GM18858 (cell line): ENCODE data around the gene ROBO1.

Experiments
- ATAC-seq: cut with Tn5 transposase; IDR thresholded peaks from one replicate; pipeline ENCODE4 v1.9.1; 2021; ENCODE audit not compliant: unreplicated experiment

Gene ROBO1

DNA sequence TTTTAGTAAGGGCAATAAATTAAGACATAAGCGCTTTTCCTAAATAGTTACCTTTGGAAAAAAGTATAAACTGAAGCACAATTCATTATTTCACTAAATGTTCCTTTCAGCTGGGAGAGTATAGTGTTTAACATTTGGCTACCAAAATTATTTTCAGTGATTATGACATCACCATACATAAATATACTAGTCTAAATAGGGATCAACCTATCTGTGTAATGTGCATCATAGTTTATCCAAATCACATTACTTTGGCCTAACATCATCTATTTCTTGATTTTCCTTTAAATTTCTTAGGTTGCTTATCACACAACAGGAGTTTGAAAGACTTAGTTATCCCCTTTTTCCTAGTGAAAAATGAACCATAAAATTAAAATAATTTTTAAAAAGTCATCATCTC is 738.9 kb downstream of the ROBO1 start:
- ATAC-seq: no peak

DNA sequence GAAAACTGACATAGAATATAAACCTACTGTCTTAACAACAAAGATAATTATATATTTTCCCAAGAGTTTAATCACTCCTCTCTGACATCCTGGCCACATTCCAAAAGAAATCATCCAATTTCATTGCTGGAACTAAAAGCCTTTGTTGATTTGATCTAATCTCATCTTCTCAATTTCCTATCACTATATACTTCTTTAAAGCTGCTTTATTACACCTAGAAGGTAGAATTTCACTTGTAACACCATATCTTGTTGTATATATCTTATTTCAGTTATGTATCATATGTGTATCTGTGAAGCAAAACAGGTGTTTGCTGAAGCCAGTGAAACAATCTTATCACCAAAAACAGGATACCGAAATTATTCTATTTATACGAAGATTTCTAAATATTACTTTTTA is 740.2 kb downstream of the ROBO1 start:
- ATAC-seq: no peak

- no peak for ATAC-seq
Measured at GRCh38 chr3:79019924-79020173, 747.9 kb downstream of the ROBO1 start.

DNA sequence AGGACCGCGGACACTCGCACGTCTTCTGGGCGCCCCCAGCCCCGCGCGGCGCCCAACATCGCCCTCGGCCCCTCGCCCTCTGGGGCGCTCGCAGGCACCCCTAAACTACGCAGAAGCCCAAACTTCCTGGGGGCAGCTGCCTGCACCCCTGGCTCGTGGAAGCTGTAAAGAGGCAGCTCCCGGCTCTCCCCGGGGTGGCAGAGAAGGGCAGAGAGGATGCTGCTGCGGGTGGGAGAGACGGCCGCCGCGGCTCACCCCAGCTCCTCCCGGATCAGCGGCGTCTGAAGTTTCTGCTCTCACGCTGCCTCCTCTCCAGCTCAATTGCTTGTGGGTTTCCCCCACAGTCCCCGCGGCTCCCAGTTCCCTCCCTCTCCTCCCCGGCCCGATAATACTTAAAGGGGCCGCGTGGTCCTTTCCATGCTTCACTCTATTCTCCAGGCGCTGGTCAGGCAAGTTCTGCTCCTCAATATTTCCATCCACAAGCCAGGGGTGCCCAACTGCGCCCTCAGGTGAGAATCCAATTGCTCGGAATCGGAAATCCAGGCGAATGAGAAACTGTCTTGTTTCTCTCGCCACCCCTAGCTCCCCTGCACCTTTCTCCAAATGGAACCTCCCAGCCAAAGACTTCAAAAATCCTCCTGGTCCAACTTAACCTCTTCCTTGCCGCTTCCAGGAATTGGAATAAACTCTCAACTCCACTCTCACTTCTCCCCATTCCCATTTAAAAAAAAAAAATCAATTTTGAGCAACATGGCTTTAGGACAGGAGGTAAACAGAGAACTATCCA is 748.5 kb downstream of the ROBO1 start:
- peak; percentile 38 for ATAC-seq

- ATAC-seq: peak; percentile 30
Measured at GRCh38 chr3:79018671-79019136, 749.1 kb downstream of the ROBO1 start.

GRCh38 chr3:79018265-79018664 is 749.5 kb downstream of the ROBO1 start:
- ATAC-seq: no peak

GRCh38 chr3:79016587-79017376 is 751.0 kb downstream of the ROBO1 start:
- no peak for ATAC-seq

- ATAC-seq: no peak
Measured at GRCh38 chr3:79015854-79016253, 751.9 kb downstream of the ROBO1 start.

DNA sequence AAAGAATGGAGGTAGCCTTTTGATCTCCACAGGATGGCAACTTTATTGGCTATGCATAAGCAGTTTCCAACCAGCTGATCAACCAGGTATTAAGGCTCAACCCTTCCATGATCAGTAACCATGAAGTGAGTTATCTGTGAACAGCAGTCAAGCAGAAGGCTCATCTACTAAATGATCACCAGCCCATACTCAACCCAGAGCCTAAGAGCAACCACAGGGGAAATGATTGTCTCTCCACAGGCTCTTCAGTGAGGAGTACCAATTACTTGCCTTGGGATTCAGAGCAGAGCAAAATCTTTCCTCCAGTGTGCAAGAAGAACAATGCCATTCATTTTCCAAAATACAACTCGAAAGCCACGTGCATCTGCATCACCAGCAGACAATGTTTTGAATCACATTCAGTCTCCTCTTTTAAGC is 754.8 kb downstream of the ROBO1 start:
- ATAC-seq: no peak

DNA sequence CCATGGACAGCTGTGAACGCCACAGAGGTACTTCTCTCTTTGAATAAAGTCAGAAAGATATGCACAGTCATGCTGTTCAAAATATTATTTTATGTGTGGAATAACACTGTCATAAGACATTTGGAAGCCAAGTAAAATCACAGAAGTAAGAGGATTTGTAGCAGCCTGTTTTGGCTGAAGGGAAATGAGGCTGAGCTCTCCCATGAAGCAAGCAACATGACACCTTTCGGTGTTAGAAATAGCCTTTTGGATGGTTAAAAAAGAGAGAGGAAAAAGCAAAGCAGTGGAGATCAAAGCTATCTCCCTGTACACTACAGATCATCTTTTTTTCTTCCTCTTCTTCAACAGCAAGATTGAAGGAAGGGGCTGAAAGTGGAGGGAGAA is 755.3 kb downstream of the ROBO1 start:
- ATAC-seq: no peak

DNA sequence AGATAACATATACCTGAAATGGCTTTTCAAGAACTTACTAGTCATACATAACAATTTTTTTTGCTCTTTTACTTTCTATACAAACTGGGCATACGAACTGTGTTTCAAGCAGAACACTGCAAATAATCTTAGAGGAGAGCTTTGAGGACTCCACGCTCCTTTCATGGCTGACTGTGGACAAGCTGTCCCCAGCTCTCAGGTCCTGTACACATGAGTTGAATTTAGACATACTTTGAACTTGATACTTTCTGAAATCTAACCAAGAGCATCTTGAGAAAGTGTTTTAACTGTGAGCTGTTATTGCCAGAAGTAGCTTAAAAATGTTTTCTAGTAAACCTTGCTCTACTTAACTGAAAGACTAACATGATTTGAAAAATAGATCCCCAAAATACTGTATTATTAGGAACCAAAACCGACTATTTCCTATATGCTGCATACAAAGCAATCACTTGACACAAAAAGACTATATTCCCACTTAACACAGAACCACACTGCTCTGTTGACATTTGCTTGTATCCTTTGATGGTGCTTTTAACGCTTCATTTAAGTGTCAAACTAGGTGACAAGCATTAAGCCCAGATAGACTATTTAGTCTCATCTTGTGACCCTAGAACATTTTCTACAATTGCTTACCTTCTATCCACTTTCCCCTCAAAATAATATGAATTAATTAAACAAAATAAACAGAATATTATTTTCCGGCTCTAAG is 755.8 kb downstream of the ROBO1 start:
- no peak for ATAC-seq

DNA sequence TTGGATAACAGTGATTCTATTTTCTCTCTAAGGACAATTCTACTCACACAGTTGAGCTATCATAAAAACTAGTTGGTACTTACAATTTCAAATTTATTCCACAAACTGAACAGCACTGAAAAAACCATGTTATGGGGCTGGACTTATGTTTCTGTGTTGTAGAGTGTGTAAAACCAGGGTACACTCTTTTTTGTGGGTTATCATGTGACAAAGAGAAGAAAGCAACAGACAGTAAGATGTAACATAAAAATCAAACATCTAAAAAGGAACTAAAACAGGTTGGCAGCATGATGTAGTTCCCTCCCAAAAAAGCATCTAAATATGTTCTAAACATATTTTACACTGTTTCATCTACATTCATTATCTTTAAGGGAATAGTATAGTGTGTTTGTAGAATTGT is 757.9 kb downstream of the ROBO1 start:
- no peak for ATAC-seq

- ATAC-seq: no peak
Measured at GRCh38 chr3:79006077-79006476, 761.7 kb downstream of the ROBO1 start.

- no peak for ATAC-seq
Measured at GRCh38 chr3:79005084-79005483, 762.7 kb downstream of the ROBO1 start.

GRCh38 chr3:79003994-79004393 is 763.8 kb downstream of the ROBO1 start:
- no peak for ATAC-seq

DNA sequence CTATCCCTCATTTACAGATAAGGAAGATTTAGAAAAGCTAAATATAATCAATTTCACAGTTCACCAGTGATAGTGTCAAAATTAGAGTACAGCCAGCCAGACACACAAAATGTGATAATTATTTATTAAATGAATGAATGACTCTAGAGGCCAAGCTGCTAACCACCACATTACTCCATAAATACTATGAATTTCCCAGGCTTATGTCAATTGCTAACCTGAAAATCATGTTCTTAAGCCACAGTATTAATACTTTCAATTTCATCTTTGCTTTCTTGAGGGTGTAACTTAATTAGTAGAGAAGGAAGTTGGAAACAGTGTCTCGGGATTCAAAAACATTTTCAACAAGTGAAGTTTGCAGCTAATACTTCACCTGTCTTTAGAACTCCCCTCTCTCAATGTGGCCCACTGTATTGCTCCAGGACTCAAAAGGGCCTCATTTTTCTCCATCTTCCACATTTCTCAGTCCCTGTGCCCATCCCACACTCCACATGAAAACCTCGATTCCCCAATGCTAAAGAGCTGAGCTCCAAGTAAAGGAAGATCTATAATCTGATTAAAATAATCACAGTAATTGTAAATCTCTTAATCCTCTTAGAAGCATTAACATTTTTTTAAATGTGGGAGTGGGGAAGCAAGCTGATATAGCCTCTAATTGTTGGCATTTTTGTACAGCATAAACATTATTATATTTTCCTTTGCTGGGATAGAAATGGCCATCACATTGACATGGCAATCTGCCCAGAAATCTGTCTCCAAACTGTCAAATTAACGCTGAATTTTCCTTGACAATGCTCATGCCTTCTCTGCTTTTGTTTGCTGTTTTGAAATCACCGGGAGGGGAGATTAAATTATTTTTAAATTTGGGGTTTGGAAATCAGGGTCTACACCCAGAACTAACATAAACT is 765.1 kb downstream of the ROBO1 start:
- ATAC-seq: no peak

GRCh38 chr3:79001255-79001654 is 766.5 kb downstream of the ROBO1 start:
- no peak for ATAC-seq

- no peak for ATAC-seq
Measured at GRCh38 chr3:78999139-78999538, 768.7 kb downstream of the ROBO1 start.

GRCh38 chr3:78995087-78995486 is 772.7 kb downstream of the ROBO1 start:
- no peak for ATAC-seq

DNA sequence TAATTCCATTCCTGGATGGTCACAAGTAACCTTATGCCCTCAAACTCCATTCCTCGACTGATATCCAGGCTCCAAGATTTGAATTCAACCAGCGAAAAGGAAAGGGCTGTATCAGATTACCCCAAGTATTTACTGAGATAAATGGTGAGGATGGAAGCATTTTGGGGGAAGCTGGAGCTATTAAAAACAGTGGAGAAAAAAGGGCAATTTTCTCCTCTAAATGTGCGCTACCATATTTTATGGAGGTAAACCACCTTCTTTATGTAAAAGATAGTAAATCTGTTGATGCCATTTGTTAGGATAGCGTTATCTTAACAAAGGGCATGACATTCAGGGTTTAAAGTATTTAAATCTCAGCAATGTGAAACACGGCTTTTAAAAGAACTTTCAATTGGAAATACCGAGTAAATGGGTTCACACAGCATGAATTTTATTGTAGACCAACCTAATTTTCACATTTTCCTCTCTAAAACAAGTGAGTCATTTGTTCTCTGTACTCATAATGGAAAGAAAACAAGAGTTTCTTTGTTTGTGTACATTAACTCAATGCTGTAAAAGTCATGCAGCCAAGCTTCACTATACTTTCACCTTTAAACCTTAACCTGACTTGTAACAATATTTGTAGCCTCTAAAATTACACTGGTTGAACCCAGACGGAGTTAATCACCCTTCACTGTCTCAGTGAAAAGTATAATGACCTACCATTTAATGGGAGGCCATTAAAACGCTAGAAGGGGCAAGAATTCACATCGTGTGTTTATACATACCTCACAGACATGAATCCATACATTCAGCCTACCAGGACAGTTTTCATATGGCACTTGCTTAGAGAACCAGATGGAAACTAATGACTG is 773.4 kb downstream of the ROBO1 start:
- ATAC-seq: no peak
